GM15510 (cell line): Measurements from ENCODE around the gene MIER2.

Experiments used
- POLR2A ChIP-seq: IDR thresholded peaks from 3 replicates; pipeline ENCODE4 v1.6.1; 2011; ENCODE audit warnings: borderline replicate concordance; ENCODE audit not compliant: insufficient read length; ENCODE audit errors: extremely low read depth

The MIER2 gene

GRCh38 chr19:342128-342455, 2.5 kb downstream of the MIER2 start:
- TF ChIP-seq POLR2A: no peak

GRCh38 chr19:341386-342127, 3.0 kb downstream of the MIER2 start:
- TF ChIP-seq POLR2A: no peak

DNA sequence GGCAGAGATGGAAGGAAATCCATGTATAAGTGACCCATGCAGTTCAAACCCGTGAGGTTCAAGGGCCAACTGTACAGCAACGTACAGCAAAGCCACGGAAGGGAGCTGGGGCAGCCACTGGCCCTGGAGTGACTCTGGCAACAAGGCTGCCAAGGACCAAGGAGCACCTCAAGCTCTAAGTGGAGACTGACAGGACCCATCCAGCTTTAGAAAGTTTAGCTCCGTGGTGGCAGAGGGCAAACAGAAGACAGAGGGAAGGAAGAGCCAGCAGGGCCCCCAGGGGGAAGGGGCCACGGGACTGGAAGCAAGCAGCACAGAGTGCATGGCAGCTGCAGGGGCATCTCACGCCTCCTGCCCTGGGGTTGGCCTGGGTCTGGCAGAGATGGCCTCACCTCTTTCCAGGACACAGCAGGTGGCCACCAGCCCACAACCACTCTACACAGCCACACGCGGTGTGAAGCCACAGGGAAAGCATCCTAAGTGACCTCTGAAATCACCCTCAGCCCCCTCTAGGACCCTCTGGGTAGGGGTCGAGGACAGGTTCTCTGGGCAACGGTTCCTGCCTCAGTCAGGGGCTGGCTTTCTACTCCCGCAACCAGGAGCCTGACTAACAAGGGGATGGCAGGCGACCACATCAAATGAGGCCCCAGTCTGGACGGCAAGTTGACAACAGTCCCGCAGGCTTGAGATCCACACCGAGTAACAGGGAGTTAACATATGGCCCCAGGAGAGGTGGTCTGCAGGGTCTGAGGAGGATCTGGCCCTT, 3.8 kb downstream of the MIER2 start:
- no peak for TF ChIP-seq POLR2A

- TF ChIP-seq POLR2A: no peak
Observed at GRCh38 chr19:339262-339887, 5.2 kb downstream of the MIER2 start.

GRCh38 chr19:338421-338820, 6.2 kb downstream of the MIER2 start:
- no peak for TF ChIP-seq POLR2A

GRCh38 chr19:336067-336614, 8.5 kb downstream of the MIER2 start:
- no peak for TF ChIP-seq POLR2A

DNA sequence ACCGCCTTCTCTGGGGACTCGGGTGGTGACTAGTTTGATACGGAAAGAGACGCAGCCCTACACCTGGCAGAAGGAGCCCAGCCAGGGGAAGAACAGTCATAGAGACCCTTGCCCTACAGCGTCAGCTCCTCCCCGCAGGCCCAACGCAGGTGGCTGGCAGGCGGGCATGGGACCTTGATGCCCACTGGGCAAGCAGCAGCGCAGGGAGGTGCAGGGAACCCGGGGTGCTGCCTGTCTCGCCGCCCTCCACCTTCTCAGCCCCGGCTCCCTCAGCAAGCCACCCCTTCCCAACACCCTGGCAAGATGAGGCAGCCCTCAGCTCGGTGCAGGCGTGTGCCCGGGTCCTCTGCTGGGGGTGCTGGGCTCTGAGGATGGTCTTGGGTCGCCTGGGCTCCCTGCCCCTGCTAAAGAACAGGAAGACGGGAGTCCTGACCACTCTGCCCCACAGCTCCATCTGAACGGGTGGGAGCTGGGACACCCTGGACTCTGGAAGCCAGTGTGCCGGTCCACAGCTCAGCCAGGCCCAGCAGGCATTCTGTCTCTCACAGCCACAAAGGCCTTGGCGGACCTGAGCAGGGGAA, 9.0 kb downstream of the MIER2 start:
- TF ChIP-seq POLR2A: no peak

GRCh38 chr19:335072-335471, 9.5 kb downstream of the MIER2 start:
- no peak for TF ChIP-seq POLR2A

GRCh38 chr19:334296-335071, 10.1 kb downstream of the MIER2 start:
- TF ChIP-seq POLR2A: no peak

DNA sequence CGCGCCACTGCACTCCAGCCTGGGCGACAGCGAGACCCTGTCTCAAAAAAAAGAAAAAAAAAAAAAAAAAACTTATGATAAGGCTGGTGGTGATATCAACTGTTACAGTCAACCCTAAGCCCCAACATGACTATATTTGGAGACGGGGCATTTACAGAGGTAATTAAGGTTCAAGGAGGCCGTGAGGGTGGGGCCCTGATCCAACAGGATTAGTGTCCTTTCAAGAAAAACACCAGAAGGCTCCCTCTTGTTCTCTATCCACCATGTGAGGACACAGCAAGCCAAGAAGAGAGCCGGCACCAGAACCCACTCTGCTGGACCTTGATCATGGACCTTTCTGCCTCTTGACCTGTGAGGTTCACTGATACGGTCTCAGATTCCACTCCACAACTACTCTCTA, 14.1 kb downstream of the MIER2 start:
- no peak for TF ChIP-seq POLR2A

- TF ChIP-seq POLR2A: no peak
Observed at GRCh38 chr19:329876-330275, 14.7 kb downstream of the MIER2 start.

DNA sequence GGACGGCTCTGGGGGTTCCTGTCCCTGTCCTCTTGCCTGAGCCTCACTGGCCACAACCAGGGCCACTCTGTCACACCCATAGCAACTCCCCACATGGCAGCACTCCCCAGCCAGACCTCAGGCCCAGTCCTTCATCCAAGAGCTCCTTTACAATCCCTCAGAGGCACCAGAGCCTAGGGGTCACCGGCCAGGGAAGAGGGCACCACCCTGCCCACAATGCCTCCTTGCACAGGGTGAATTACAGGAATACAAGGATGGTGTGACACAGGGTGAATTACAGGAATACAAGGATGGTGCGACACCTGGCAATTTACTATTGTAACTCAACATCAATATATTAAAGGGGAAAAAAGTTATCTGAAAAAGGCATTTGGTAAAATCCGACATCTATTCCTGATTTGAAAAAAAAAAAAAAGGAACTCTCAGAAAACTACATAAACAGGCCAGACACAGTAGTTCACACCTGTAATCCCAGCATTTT, 16.5 kb downstream of the MIER2 start:
- TF ChIP-seq POLR2A: no peak

GRCh38 chr19:327291-328024, 17.1 kb downstream of the MIER2 start:
- no peak for TF ChIP-seq POLR2A

GRCh38 chr19:326871-327270, 17.7 kb downstream of the MIER2 start:
- no peak for TF ChIP-seq POLR2A
